B cell (primary cell): ENCODE results near the gene ARHGAP6. TPM values are rescaled to one million over a fixed set of nuclear protein-coding genes. Genes with fewer than 3 reads are reported as not detected.

Experiments used
- ATAC-seq: fragments of 200-7000 bp; cut with Tn5 transposase; one replicate; pipeline ENCODE4 v1.10.0; 2021; ENCODE audit warnings: low read depth, mild to moderate bottlenecking, moderate number of reproducible peaks, moderate library complexity
- CTCF ChIA-PET: fragments of 350-600 bp; sonication (Branson Sonifier 250); formaldehyde crosslinking; loops from one replicate; lab custom pipeline; 2021; ENCODE audit warnings: antibody characterized with exemption, inconsistent platforms; lab: Charles Lee
- POLR2A ChIA-PET: fragments of 350-600 bp; sonication (Branson Sonifier 250); formaldehyde crosslinking; loops from one replicate; lab custom pipeline; 2021; ENCODE audit warnings: antibody characterized with exemption; lab: Charles Lee
- DNase-seq: peaks from one replicate; pipeline ENCODE4 v3.0.0; 2013
- H2AFZ ChIP-seq: 2 replicates; pipeline ENCODE4 v1.6.1; 2012; ENCODE audit warnings: mild to moderate bottlenecking, low read depth, low read length; ENCODE audit not compliant: insufficient read depth, poor library complexity, severe bottlenecking
- H3K27ac ChIP-seq, 2 donors: 1 replicate in 1 of 2; 2 replicates in 1 of 2; pipeline ENCODE4 v1.5.1; 2012 to 2013; ENCODE audit warnings: low read length in 2 of 2, mild to moderate bottlenecking in 2 of 2, moderate library complexity in 1 of 2
- H3K27me3 ChIP-seq, 4 experiments: fragments of 200-600 bp in 1 of 4; sonication (generic) in 1 of 4; replicated peaks in 1 of 4; 1 replicate in 2 of 4; 2 replicates in 2 of 4; pipeline versions ENCODE4 v1.6.1 to v1.7.0; 2013 to 2016; ENCODE audit warnings: low read length in 3 of 4, mild to moderate bottlenecking in 2 of 4, mixed read lengths in 1 of 4, moderate library complexity in 1 of 4; ENCODE audit not compliant: insufficient read depth in 4 of 4, control insufficient read depth in 3 of 4; ENCODE audit errors: control extremely low read depth in 1 of 4
- H3K36me3 ChIP-seq, 2 experiments: replicated peaks in 1 of 2; 1 replicate in 1 of 2; 2 replicates in 1 of 2; pipeline versions ENCODE4 v1.6.1 to v1.7.1; 2013; ENCODE audit warnings: low read length in 1 of 2; ENCODE audit not compliant: insufficient read depth in 2 of 2, control insufficient read depth in 1 of 2; ENCODE audit errors: control extremely low read depth in 1 of 2, extremely low read depth in 1 of 2
- H3K4me1 ChIP-seq, 2 donors: fragments of 200-600 bp in 1 of 2; sonication (generic) in 1 of 2; 1 replicate in 1 of 2; 2 replicates in 1 of 2; pipeline versions ENCODE4 v1.5.1 to v1.6.1; 2013 to 2017; ENCODE audit warnings: low read length in 2 of 2; ENCODE audit not compliant: control insufficient read depth in 2 of 2, insufficient read depth in 2 of 2
- H3K4me2 ChIP-seq: replicated peaks from 2 replicates; pipeline ENCODE3; 2012; ENCODE audit warnings: mild to moderate bottlenecking, low read depth, low read length; ENCODE audit not compliant: poor library complexity, severe bottlenecking
- H3K4me3 ChIP-seq, 5 experiments: fragments of 200-600 bp in 1 of 5; sonication (generic) in 1 of 5; 1 replicate in 3 of 5; 2 replicates in 2 of 5; pipeline versions ENCODE4 v1.5.1 to v1.7.0; 2011 to 2016; ENCODE audit warnings: low read length in 4 of 5, mild to moderate bottlenecking in 4 of 5, low read depth in 2 of 5, control low read depth in 1 of 5, moderate library complexity in 1 of 5; ENCODE audit not compliant: insufficient read depth in 1 of 5; ENCODE audit errors: control extremely low read depth in 1 of 5, extremely low read depth in 1 of 5
- H3K79me2 ChIP-seq: fragments of 200-600 bp; sonication (generic); one replicate; pipeline ENCODE4 v1.6.0; 2016; ENCODE audit warnings: low read length; ENCODE audit not compliant: control insufficient read depth, insufficient read depth
- H3K9ac ChIP-seq: fragments of 200-600 bp; sonication (generic); 2 replicates; pipeline ENCODE4 v1.6.1; 2017; ENCODE audit warnings: mild to moderate bottlenecking, low read length, moderate library complexity
- H3K9me3 ChIP-seq, 3 donors: one replicate each; pipeline versions ENCODE4 v1.6.1 to v1.7.1; 2013; ENCODE audit warnings: low read length in 2 of 3; ENCODE audit not compliant: control insufficient read depth in 2 of 3, insufficient read depth in 1 of 3; ENCODE audit errors: control extremely low read depth in 1 of 3
- H4K20me1 ChIP-seq: 2 replicates; pipeline ENCODE4 v1.6.0; 2012; ENCODE audit warnings: mild to moderate bottlenecking, low read length; ENCODE audit not compliant: insufficient read depth, control insufficient read depth, poor library complexity, severe bottlenecking
- H3K27ac Mint-ChIP-seq: one replicate; pipeline ENCODE4 v1.8.0; 2021; ENCODE audit warnings: mixed read lengths
- H3K27me3 Mint-ChIP-seq: one replicate; pipeline ENCODE4 v1.8.0; 2021; ENCODE audit warnings: mixed read lengths
- H3K4me1 Mint-ChIP-seq: one replicate; pipeline ENCODE4 v1.8.0; 2021; ENCODE audit warnings: mixed read lengths
- H3K4me3 Mint-ChIP-seq: one replicate; pipeline ENCODE4 v1.8.0; 2021; ENCODE audit warnings: mixed read lengths
- H3K9me3 Mint-ChIP-seq: one replicate; pipeline ENCODE4 v1.8.0; 2022; ENCODE audit warnings: mixed read lengths; ENCODE audit not compliant: insufficient read depth
- EZH2 ChIP-seq: IDR thresholded peaks from 2 replicates; pipeline ENCODE4 v1.6.1; 2012; ENCODE audit warnings: borderline replicate concordance, low read depth, mild to moderate bottlenecking, moderate library complexity, low read length; ENCODE audit not compliant: insufficient read depth, poor library complexity, severe bottlenecking
- WGBS: methylation state at CpG from one replicate; pipeline ENCODE4 v1.1.5; 2013; ENCODE audit warnings: missing lambda C conversion rate; ENCODE audit not compliant: insufficient coverage; 5-methylcytosine and 5-hydroxymethylcytosine counted together
- intact Hi-C: fragments of 100-400 bp; cut with micrococcal nuclease; formaldehyde crosslinking; loops from one replicate; pipeline ENCODE4 v1.10.0; 2022
- polyA plus RNA-seq: library from polyadenylated mRNA; depleted of rRNA; stranded (reverse); fragments of >200 nt; gene quantifications from 2 replicates; pipeline ENCODE4 v1.2.3, GENCODE V29; 2012
- total RNA-seq, 2 donors: library from RNA; stranded (reverse); fragments of 120-200 nt in 1 of 2; gene quantifications; 1 replicate in 1 of 2; 2 replicates in 1 of 2; pipeline versions ENCODE4 v1.2.3 to v1.2.4, GENCODE V29; 2013 to 2022
- TF ChIP-seq, protein P1 (sequence below): fragments of 200-600 bp; IDR thresholded peaks from one replicate; pipeline ENCODE4 v1.8.0; 2022; ENCODE audit warnings: antibody characterized with exemption, mild to moderate bottlenecking

ARHGAP6 gene
- total and polyA plus RNA-seq, 2 donors (not counting 1 experiment from before 2014, with no cell fraction given), result 1.6 to 2.6 TPM

- Histone ChIP-seq H3K27ac (no peak overlapping the region), H2AFZ (no peak overlapping the region), H3K4me1 (no peaks in the 10 kb centered on the region), H3K9ac (no peak overlapping the region), H3K79me2 (no peaks in the 10 kb centered on the region), H3K9me3 (no peaks in the 10 kb centered on the region), H3K4me3 (no peak overlapping the region), H3K36me3 (no peaks in the 10 kb centered on the region), H3K27me3 (no peaks in the 10 kb centered on the region), H4K20me1 (no peaks in the 10 kb centered on the region), H3K4me2 (no peak overlapping the region)
- TF ChIP-seq, protein P1, sequence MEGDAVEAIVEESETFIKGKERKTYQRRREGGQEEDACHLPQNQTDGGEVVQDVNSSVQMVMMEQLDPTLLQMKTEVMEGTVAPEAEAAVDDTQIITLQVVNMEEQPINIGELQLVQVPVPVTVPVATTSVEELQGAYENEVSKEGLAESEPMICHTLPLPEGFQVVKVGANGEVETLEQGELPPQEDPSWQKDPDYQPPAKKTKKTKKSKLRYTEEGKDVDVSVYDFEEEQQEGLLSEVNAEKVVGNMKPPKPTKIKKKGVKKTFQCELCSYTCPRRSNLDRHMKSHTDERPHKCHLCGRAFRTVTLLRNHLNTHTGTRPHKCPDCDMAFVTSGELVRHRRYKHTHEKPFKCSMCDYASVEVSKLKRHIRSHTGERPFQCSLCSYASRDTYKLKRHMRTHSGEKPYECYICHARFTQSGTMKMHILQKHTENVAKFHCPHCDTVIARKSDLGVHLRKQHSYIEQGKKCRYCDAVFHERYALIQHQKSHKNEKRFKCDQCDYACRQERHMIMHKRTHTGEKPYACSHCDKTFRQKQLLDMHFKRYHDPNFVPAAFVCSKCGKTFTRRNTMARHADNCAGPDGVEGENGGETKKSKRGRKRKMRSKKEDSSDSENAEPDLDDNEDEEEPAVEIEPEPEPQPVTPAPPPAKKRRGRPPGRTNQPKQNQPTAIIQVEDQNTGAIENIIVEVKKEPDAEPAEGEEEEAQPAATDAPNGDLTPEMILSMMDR, result no peak
- no peak for TF ChIP-seq EZH2
- no peaks in the 10 kb centered on the region for H3K4me1 Mint-ChIP-seq
- CTCF ChIA-PET, result no interaction called here
- intact Hi-C loops, result no loop called here
- POLR2A ChIA-PET, result no interaction called here
- no peak for DNase-seq
- H3K27ac Mint-ChIP-seq, result no peak overlapping the region
- no peaks in the 10 kb centered on the region for H3K27me3 Mint-ChIP-seq
- 100% methylated on average over 1 of the region's 3 CpGs for WGBS
- H3K4me3 Mint-ChIP-seq, result no peak overlapping the region
- no peak for ATAC-seq
- H3K9me3 Mint-ChIP-seq, result no peaks in the 10 kb centered on the region
Measured at GRCh38 chrX:11408783-11409182, 256.9 kb downstream of the ARHGAP6 start.

DNA sequence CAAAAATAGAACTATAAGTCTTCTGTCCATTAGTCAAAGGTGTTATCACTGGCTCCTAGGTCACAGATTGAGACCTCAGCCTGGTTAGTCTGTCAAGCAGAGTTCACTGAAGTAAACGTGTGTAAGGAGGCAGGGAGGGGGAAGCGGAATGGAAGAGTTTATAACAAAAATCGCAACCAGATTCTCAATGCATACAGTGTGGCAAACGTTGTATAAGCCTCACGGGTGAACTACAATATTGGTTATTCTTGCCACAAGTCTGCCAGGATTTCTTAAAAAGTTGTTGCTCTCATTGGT, 257.7 kb downstream of the ARHGAP6 start:
- ATAC-seq, result no peak
- CTCF ChIA-PET, result no interaction called here
- no peaks in the 10 kb centered on the region for H3K9me3 ChIP-seq

More for the DNA sequence above, 257.7 kb downstream of the ARHGAP6 start:
- TF ChIP-seq EZH2, result no peak
- Histone ChIP-seq H3K4me1 (no peaks in the 10 kb centered on the region), H3K27ac (no peak overlapping the region), H3K36me3 (no peaks in the 10 kb centered on the region), H3K27me3 (no peaks in the 10 kb centered on the region), H2AFZ (no peak overlapping the region), H3K4me3 (no peak overlapping the region), H3K9ac (no peak overlapping the region), H4K20me1 (no peaks in the 10 kb centered on the region), H3K79me2 (no peaks in the 10 kb centered on the region), H3K4me2 (no peak overlapping the region)
- intact Hi-C loops, result no loop called here
- H3K9me3 Mint-ChIP-seq, result no peaks in the 10 kb centered on the region
- DNase-seq, result no peak
- no peaks in the 10 kb centered on the region for H3K27me3 Mint-ChIP-seq
- H3K4me3 Mint-ChIP-seq, result no peak overlapping the region
- 75% methylated on average over 2 of the region's 5 CpGs for WGBS
- POLR2A ChIA-PET, result no interaction called here
- H3K27ac Mint-ChIP-seq, result no peak overlapping the region
- no peaks in the 10 kb centered on the region for H3K4me1 Mint-ChIP-seq
